Endodermal cell (in vitro differentiated cells): ENCODE results near the gene SHH. TPM values are rescaled to one million over a fixed set of nuclear protein-coding genes. Genes with fewer than 3 reads are reported as not detected.
A peak's percentile ranks its signal among the peaks of the same experiment; 100 is the strongest.

Experiments used
- DNase-seq: peaks from one replicate; pipeline ENCODE4 v3.0.0-alpha.2; 2017
- H3K27ac ChIP-seq: 2 replicates; pipeline ENCODE4 v1.5.1; 2013; ENCODE audit warnings: mild to moderate bottlenecking, low read depth, low read length, moderate library complexity
- H3K27me3 ChIP-seq: 2 replicates; pipeline ENCODE4 v1.6.1; 2013; ENCODE audit warnings: mild to moderate bottlenecking, low read length, moderate library complexity; ENCODE audit not compliant: insufficient read depth, control insufficient read depth, poor library complexity, severe bottlenecking
- H3K36me3 ChIP-seq: 2 replicates; pipeline ENCODE4 v1.7.0; 2013; ENCODE audit warnings: mild to moderate bottlenecking, low read length, moderate library complexity; ENCODE audit not compliant: control insufficient read depth, insufficient read depth
- H3K4me1 ChIP-seq: one replicate; pipeline ENCODE4 v1.7.0; 2013; ENCODE audit warnings: low read length; ENCODE audit not compliant: control insufficient read depth, insufficient read depth
- H3K4me3 ChIP-seq: 2 replicates; pipeline ENCODE4 v1.5.1; 2013; ENCODE audit warnings: mild to moderate bottlenecking, low read length, moderate library complexity
- H3K9ac ChIP-seq: 2 replicates; pipeline ENCODE4 v1.6.1; 2013; ENCODE audit warnings: mild to moderate bottlenecking, low read length, moderate library complexity; ENCODE audit not compliant: poor library complexity, severe bottlenecking; ENCODE audit errors: extremely low read depth
- H3K9me3 ChIP-seq: 2 replicates; pipeline ENCODE4 v1.6.1; 2013; ENCODE audit warnings: mild to moderate bottlenecking, low read length, moderate library complexity; ENCODE audit not compliant: control insufficient read depth
- H3K27ac Mint-ChIP-seq: 2 replicates; pipeline ENCODE4 v1.8.0; 2020; ENCODE audit warnings: mixed read lengths
- H3K27me3 Mint-ChIP-seq: 2 replicates; pipeline ENCODE4 v1.8.0; 2021; ENCODE audit warnings: mild to moderate bottlenecking, mixed read lengths; ENCODE audit not compliant: insufficient read depth
- H3K36me3 Mint-ChIP-seq: 2 replicates; pipeline ENCODE4 v1.8.0; 2020; ENCODE audit warnings: low read depth, mixed read lengths
- H3K4me1 Mint-ChIP-seq: 2 replicates; pipeline ENCODE4 v1.8.0; 2020; ENCODE audit warnings: mixed read lengths
- H3K4me3 Mint-ChIP-seq: 2 replicates; pipeline ENCODE4 v1.8.0; 2020; ENCODE audit warnings: mild to moderate bottlenecking, moderate library complexity, mixed read lengths
- H3K9me3 Mint-ChIP-seq: 2 replicates; pipeline ENCODE4 v1.8.0; 2020; ENCODE audit warnings: mild to moderate bottlenecking, mixed read lengths
- WGBS, 2 experiments: methylation state at CpG; one replicate each; pipeline versions ENCODE4 v1.1.5 to v1.1.7; 2013; ENCODE audit warnings: missing lambda C conversion rate in 2 of 2, mixed read lengths in 1 of 2; ENCODE audit not compliant: insufficient coverage in 1 of 2, insufficient read length in 1 of 2; 5-methylcytosine and 5-hydroxymethylcytosine counted together
- total RNA-seq, 2 donors: library from RNA; stranded (reverse); fragmentation: NEBNext Ultra II Directional in 1 of 2; extraction: Animal tissue kit (Norgen Biotek cat#: 25700) in 1 of 2; gene quantifications; 2 replicates in 1 of 2; 3 replicates in 1 of 2; pipeline ENCODE4 v1.2.1, GENCODE V29; 2021
- TF ChIP-seq, protein P1 (sequence below): fragments of 200-600 bp; sonication (generic); conservative IDR thresholded peaks from 2 replicates; pipeline ENCODE4 v1.5.0; 2021; ENCODE audit warnings: antibody characterized with exemption, mild to moderate bottlenecking

The SHH gene
- total RNA-seq, 2 donors from 2014 or later: 0.99 to 1.6 TPM

GRCh38 chr7:155813125-155813524, 862 bp upstream of the SHH start:
- Histone ChIP-seq H3K9me3 (no peaks in the 10 kb centered on the region), H3K4me3 (no peak overlapping the region), H3K27ac (no peak overlapping the region), H3K27me3 (peaks cover 76% of the 10 kb centered on the region), H3K9ac (no peak overlapping the region), H3K4me1 (no peaks in the 10 kb centered on the region), H3K36me3 (no peaks in the 10 kb centered on the region)
- H3K27me3 Mint-ChIP-seq: peaks cover 70% of the 10 kb centered on the region
- H3K36me3 Mint-ChIP-seq: no peaks in the 10 kb centered on the region
- H3K4me3 Mint-ChIP-seq: no peak overlapping the region
- H3K4me1 Mint-ChIP-seq: peaks cover 20% of the 10 kb centered on the region
- 44 to 80% methylated on average over 1 to 7 of the region's 8 CpGs for WGBS, 2 experiments
- no peak for DNase-seq
- H3K27ac Mint-ChIP-seq: no peak overlapping the region
- H3K9me3 Mint-ChIP-seq: no peaks in the 10 kb centered on the region
- TF ChIP-seq, protein P1, sequence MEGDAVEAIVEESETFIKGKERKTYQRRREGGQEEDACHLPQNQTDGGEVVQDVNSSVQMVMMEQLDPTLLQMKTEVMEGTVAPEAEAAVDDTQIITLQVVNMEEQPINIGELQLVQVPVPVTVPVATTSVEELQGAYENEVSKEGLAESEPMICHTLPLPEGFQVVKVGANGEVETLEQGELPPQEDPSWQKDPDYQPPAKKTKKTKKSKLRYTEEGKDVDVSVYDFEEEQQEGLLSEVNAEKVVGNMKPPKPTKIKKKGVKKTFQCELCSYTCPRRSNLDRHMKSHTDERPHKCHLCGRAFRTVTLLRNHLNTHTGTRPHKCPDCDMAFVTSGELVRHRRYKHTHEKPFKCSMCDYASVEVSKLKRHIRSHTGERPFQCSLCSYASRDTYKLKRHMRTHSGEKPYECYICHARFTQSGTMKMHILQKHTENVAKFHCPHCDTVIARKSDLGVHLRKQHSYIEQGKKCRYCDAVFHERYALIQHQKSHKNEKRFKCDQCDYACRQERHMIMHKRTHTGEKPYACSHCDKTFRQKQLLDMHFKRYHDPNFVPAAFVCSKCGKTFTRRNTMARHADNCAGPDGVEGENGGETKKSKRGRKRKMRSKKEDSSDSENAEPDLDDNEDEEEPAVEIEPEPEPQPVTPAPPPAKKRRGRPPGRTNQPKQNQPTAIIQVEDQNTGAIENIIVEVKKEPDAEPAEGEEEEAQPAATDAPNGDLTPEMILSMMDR: no peak

DNA sequence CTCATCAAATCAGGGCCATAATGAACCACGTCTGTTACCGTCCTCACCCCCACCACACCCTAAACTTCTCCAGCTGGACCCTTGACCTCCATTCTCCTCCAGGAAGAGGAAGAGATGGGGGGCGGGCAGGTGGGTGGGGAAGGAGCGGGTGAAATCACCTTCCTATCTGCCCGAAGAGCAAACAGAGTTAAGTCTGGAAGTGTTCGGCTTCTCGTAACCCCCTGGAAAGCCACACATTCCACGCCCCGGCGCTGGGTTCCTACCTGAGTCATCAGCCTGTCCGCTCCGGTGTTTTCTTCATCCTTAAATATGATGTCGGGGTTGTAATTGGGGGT, 736 bp downstream of the SHH start:
- TF ChIP-seq, protein P1: no peak
- Histone ChIP-seq H3K36me3 (no peaks in the 10 kb centered on the region), H3K4me1 (no peaks in the 10 kb centered on the region), H3K4me3 (peak overlapping the region; percentile 78), H3K27me3 (peaks cover 92% of the 10 kb centered on the region), H3K27ac (no peak overlapping the region), H3K9ac (no peak overlapping the region), H3K9me3 (no peaks in the 10 kb centered on the region)
- Mint-ChIP-seq H3K36me3 (no peaks in the 10 kb centered on the region), H3K4me3 (peak overlapping the region; percentile 57), H3K9me3 (no peaks in the 10 kb centered on the region), H3K27ac (no peak overlapping the region), H3K27me3 (peaks cover 81% of the 10 kb centered on the region), H3K4me1 (peaks cover 25% of the 10 kb centered on the region)
- DNase-seq: peak; percentile 73
- whole genome bisulfite sequencing, 2 experiments: 0 to 6% methylated on average over 2 to 13 of the region's 13 CpGs

GRCh38 chr7:155810770-155811559, 1.3 kb downstream of the SHH start:
- Mint-ChIP-seq H3K27ac (no peak overlapping the region), H3K9me3 (no peaks in the 10 kb centered on the region), H3K4me1 (peaks cover 25% of the 10 kb centered on the region), H3K4me3 (peak overlapping the region; percentile 57), H3K36me3 (no peaks in the 10 kb centered on the region), H3K27me3 (peaks cover 84% of the 10 kb centered on the region)
- 0 to 5% methylated on average over 9 to 21 of the region's 21 CpGs for WGBS, 2 experiments
- TF ChIP-seq, protein P1: no peak
- H3K36me3 ChIP-seq: no peaks in the 10 kb centered on the region
- H3K4me3 ChIP-seq: peak overlapping the region; percentile 78
- H3K9ac ChIP-seq: peak overlapping the region; percentile 17
- H3K27ac ChIP-seq: no peak overlapping the region
- no peaks in the 10 kb centered on the region for H3K9me3 ChIP-seq
- DNase-seq: peak; percentile 54
- peaks cover under 1% of the 10 kb centered on the region for H3K4me1 ChIP-seq
- peaks cover 95% of the 10 kb centered on the region for H3K27me3 ChIP-seq
